Measurements from ENCODE around the gene RTP4. TPM values are rescaled to one million over a fixed set of nuclear protein-coding genes. Genes with fewer than 3 reads are reported as not detected.

Gene RTP4
- total RNA-seq, 4 donors from 2014 or later, result 0.21 to 1.3 (median 0.84) TPM; not detected in 1

DNA sequence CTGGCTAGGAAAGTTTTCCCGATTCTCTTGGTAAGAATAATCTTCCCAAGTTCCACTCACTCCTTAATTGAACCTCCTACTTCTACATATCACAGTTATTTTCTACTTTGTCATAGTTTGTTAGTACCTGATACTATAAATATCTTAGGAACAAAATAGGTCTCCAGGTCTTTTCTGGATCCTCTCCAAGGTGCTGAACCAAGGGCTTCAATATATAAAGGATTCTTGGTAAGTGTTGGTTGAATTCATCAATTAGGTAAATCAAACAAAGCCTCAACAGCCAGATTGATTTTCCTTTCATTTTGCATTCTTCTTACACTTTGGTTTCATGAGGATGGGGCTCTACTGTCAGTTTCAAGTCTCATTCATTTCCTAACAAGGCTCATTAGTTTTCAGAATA is 27.6 kb upstream of the RTP4 start:
- DNase-seq (ENCODE audit: low spot score in 2 of 2), result no peak
- H3K4me3 ChIP-seq (ENCODE audit: low read depth, poor library complexity, severe bottlenecking), result no peak overlapping the region
- TF ChIP-seq, protein P1, sequence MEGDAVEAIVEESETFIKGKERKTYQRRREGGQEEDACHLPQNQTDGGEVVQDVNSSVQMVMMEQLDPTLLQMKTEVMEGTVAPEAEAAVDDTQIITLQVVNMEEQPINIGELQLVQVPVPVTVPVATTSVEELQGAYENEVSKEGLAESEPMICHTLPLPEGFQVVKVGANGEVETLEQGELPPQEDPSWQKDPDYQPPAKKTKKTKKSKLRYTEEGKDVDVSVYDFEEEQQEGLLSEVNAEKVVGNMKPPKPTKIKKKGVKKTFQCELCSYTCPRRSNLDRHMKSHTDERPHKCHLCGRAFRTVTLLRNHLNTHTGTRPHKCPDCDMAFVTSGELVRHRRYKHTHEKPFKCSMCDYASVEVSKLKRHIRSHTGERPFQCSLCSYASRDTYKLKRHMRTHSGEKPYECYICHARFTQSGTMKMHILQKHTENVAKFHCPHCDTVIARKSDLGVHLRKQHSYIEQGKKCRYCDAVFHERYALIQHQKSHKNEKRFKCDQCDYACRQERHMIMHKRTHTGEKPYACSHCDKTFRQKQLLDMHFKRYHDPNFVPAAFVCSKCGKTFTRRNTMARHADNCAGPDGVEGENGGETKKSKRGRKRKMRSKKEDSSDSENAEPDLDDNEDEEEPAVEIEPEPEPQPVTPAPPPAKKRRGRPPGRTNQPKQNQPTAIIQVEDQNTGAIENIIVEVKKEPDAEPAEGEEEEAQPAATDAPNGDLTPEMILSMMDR (IDR thresholded peaks at IDR 0.05), result no peak
- TF ChIP-seq POLR2A (IDR thresholded peaks at IDR 0.05), result no peak
- intact Hi-C loops (cut with DNase I; ENCODE audit: low total_unique reads), result no loop called here
- 81 to 91% methylated on average over 1 of the region's 1 CpG for WGBS, 2 donors

DNA sequence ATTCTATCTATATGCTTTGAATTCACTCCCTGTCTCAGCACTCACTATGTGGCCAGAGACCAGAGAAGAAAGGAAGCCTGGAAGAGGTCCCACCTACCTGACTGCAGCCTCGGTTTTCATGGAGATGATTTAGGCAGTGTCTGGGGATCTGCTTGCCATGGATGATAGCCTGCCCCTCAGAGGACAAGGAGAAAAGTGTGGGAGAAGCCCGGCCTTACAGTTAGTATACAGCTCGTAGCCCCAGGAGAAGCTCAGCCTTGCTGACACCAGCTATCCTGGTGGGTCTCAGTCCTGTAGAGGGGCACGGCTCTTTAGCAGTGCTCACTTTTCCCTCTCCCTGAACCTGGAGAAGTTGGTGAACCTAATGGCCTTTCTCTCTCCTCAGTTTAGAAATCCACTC is 25.9 kb upstream of the RTP4 start:
- DNase-seq (ENCODE audit: low spot score in 2 of 2), result no peak
- intact Hi-C loops (cut with DNase I; ENCODE audit: low total_unique reads), result no loop called here
- TF ChIP-seq POLR2A (IDR thresholded peaks at IDR 0.05), result no peak
- TF ChIP-seq, protein P1 (IDR thresholded peaks at IDR 0.05), result no peak
- H3K4me3 ChIP-seq (ENCODE audit: low read depth, poor library complexity, severe bottlenecking), result no peak overlapping the region
- 80% methylated on average over 4 of the region's 4 CpGs for WGBS, 2 donors

DNA sequence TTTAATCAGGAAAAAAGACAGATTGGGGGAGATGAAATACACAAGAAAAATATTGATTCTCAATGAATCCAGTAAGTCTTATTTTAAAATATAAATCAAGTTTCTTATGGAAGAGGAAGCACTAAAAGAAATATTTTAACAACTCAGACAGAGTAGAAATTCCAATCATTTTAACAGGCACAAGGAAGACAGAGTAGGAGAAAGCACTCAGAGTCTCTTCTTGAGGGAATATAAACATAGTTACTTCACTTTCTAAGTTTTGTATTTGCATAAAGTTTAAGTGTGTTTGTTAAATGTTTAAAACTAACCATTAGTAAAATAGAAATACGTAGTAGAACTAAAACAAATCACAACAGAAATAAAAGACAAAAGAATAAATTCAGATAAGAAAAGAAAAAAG is 24.5 kb upstream of the RTP4 start:
- TF ChIP-seq, protein P1 (IDR thresholded peaks at IDR 0.05), result no peak
- DNase-seq (ENCODE audit: low spot score in 2 of 2), result no peak
- intact Hi-C loops (cut with DNase I; ENCODE audit: low total_unique reads), result no loop called here
- no peak overlapping the region for H3K4me3 ChIP-seq (ENCODE audit: low read depth, poor library complexity, severe bottlenecking)
- WGBS, 2 donors, result 59 to 72% methylated on average over 1 of the region's 1 CpG

DNA sequence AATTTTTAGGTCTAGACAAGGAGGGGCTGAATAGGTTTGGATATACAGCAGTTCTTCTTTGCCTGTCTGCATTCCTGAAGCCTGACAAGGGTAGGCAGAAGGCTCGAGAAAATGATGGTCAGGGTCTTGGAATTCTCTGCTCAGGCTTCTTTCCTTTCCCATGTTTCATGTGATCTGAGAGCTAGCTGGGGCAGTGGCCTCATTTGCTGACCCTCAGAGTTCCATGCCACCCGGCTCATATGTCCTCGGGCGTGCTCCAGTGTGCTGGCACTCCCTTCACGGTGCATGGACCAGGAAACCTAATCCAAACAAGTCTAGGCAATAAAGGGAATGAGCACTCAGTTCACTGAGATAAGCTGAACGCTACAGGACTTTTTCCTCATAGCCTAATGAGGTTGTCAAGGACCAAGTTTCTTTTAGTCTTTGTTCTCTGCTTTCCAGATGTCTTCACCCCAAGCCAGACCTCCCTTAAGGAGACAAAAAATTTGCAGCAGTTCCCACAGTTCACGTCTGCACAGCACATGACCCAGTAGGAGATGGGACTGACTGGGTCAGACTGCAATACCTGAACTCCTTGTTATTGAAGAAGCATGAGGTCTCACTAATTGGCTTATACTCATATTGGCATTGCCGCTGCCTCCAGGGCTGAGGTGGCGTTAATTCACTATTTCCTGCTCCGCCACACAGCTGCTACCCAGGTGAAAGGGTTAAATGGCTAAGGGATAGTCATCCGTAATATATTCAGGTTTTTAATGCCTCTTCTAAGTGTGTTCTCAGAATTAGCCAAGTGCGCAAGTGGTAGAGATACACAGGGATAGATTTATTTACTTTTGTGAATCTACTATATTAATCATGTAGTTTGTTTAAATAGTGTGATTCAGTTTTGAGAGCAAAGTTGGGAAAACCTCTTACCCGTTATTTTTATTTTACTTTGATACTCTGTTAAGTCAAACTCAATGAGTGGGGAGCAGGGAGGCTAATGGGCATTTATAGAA is 15.3 kb upstream of the RTP4 start:
- WGBS, 2 donors, result 54 to 55% methylated on average over 13 of the region's 13 CpGs
- H3K4me3 ChIP-seq (ENCODE audit: low read depth, poor library complexity, severe bottlenecking), result no peak overlapping the region
- intact Hi-C loops (cut with DNase I; ENCODE audit: low total_unique reads), result no loop called here
- no peak for DNase-seq (ENCODE audit: low spot score in 2 of 2)
- TF ChIP-seq, protein P1 (IDR thresholded peaks at IDR 0.05), result no peak
- TF ChIP-seq POLR2A (IDR thresholded peaks at IDR 0.05), result no peak

DNA sequence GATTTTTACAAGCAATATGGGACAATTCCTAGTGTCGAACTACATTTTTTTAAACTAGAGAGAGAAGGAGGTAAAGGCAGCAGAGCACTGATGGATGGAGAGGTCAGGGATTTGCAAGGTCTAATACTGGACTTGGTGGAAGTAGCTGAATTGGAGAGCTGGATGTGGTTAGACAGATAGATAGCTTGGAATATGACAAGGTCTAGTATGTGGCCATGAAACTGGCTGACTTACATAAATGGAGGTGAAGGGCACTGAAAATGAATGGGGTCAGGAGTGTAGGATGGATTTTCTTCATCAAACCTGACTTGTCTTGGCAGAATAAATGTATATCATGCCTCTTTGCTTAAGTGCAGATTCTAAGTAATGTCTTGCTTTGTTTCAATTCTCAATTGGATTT is 10.1 kb upstream of the RTP4 start:
- 91% methylated on average over 1 of the region's 1 CpG for WGBS, 2 donors
- no peak for DNase-seq (ENCODE audit: low spot score in 2 of 2)
- TF ChIP-seq, protein P1 (IDR thresholded peaks at IDR 0.05), result no peak
- no peak for TF ChIP-seq POLR2A (IDR thresholded peaks at IDR 0.05)
- H3K4me3 ChIP-seq (ENCODE audit: low read depth, poor library complexity, severe bottlenecking), result no peak overlapping the region
- intact Hi-C loops (cut with DNase I; ENCODE audit: low total_unique reads), result no loop called here

All from lower leg skin (tissue), 4 donors.